NK-92 (cell line): ENCODE measurements around the gene CAMP.
"Not testable (repeated sequence)": the region's sequence is repeated elsewhere in the genome, so short reads cannot be mapped to it uniquely, and the experiment has no call there.

Experiments used
- DNase-seq: peaks from one replicate; lab custom pipeline; 2025; ENCODE audit not compliant: unreplicated experiment; lab: John Stamatoyannopoulos, UW

CAMP gene

GRCh38 chr3:48256557-48256956 lies 33.3 kb downstream of the CAMP start:
- no peak for DNase-seq

GRCh38 chr3:48258530-48258929 lies 35.2 kb downstream of the CAMP start:
- no peak for DNase-seq

GRCh38 chr3:48267782-48268181 lies 44.5 kb downstream of the CAMP start:
- no peak for DNase-seq

- DNase-seq: no peak
Observed at GRCh38 chr3:48268381-48268935, 45.2 kb downstream of the CAMP start.

- no peak for DNase-seq
Observed at GRCh38 chr3:48268936-48269561, 45.8 kb downstream of the CAMP start.

- DNase-seq: no peak
Observed at GRCh38 chr3:48269592-48269991, 46.3 kb downstream of the CAMP start.

GRCh38 chr3:48270306-48270705 lies 47.0 kb downstream of the CAMP start:
- no peak for DNase-seq

- not testable (repeated sequence) for DNase-seq
Observed at GRCh38 chr3:48271223-48271622, 47.9 kb downstream of the CAMP start.

GRCh38 chr3:48271763-48272498 lies 48.6 kb downstream of the CAMP start:
- no peak for DNase-seq

GRCh38 chr3:48273594-48274211 lies 50.4 kb downstream of the CAMP start:
- no peak for DNase-seq

GRCh38 chr3:48274452-48274851 lies 51.2 kb downstream of the CAMP start:
- no peak for DNase-seq
